Measurements from ENCODE around the gene ASIC5. TPM values are rescaled to one million over a fixed set of nuclear protein-coding genes. Genes with fewer than 3 reads are reported as not detected.

The ASIC5 gene
- total RNA-seq, 1 donor = not detected

DNA sequence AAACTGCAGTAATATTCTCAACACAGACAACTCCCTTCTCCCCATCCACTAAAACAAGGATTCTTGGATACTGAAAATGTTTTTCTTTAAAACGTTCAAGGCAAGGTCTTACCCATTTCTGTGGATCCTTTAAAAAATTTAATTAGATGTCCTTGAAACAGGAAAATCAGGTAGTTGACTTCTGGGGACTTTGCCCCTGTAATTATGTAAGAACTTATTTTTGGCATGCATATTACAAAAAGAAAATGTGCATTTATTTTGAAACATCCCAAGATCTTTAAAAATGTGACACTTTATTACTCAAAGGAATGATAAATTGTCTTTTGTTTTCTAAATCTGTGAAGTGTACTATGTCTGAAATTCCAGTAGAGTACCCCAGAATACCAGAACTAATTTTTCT, 81.4 kb downstream of the ASIC5 start:
- no peak overlapping the region for H3K4me3 ChIP-seq (ENCODE audit: insufficient read depth, low read length)
- DNase-seq (ENCODE audit: insufficient read length, low spot score, missing footprints) = no peak
- TF ChIP-seq, protein P1, sequence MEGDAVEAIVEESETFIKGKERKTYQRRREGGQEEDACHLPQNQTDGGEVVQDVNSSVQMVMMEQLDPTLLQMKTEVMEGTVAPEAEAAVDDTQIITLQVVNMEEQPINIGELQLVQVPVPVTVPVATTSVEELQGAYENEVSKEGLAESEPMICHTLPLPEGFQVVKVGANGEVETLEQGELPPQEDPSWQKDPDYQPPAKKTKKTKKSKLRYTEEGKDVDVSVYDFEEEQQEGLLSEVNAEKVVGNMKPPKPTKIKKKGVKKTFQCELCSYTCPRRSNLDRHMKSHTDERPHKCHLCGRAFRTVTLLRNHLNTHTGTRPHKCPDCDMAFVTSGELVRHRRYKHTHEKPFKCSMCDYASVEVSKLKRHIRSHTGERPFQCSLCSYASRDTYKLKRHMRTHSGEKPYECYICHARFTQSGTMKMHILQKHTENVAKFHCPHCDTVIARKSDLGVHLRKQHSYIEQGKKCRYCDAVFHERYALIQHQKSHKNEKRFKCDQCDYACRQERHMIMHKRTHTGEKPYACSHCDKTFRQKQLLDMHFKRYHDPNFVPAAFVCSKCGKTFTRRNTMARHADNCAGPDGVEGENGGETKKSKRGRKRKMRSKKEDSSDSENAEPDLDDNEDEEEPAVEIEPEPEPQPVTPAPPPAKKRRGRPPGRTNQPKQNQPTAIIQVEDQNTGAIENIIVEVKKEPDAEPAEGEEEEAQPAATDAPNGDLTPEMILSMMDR (IDR thresholded peaks at IDR 0.05; ENCODE audit: extremely low read depth, low read depth, low read length) = no peak
- no peak overlapping the region for H3K27ac ChIP-seq (ENCODE audit: low read depth, low read length)
- no peak overlapping the region for H2AFZ ChIP-seq (ENCODE audit: low read length)
- H3K4me2 ChIP-seq (ENCODE audit: insufficient read depth, low read length) = no peak overlapping the region
- no peaks in the 10 kb centered on the region for H3K36me3 ChIP-seq (ENCODE audit: insufficient read depth, low read length)
- H4K20me1 ChIP-seq (ENCODE audit: insufficient read depth, low read length) = no peaks in the 10 kb centered on the region
- H3K27me3 ChIP-seq (ENCODE audit: insufficient read depth, low read length) = no peaks in the 10 kb centered on the region
- H3K4me1 ChIP-seq (ENCODE audit: insufficient read depth, low read length) = no peaks in the 10 kb centered on the region
- no peaks in the 10 kb centered on the region for H3K9me3 ChIP-seq (ENCODE audit: low read depth, low read length)
- no peaks in the 10 kb centered on the region for H3K79me2 ChIP-seq (ENCODE audit: insufficient read depth, low read length)

DNA sequence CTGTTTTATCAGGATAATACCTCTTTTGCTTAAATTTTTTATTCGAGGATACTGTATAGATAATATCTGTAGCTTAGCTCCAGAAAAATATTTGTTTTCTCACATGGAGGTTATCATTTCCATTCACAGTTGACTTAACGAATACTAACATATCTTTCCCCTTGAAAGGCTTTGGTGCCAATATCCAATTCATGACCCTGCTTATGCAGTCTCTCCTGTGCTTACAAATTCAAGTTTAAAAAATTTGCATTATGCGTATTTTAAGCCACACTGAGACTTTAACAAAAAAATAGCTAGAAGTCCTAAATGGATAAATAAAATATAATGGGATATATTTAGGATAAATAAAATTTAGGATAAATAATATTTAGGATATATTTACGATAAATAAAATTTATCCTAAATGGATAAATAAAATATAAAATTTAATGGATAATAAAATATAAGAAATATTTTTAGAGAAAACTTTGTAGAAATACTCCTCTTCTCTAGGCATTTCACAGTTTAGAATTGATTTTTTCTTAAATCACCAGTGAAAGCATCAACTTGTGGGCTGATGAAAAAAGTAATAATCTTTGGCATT, 84.7 kb downstream of the ASIC5 start:
- no peak overlapping the region for H2AFZ ChIP-seq (ENCODE audit: low read length)
- TF ChIP-seq, protein P1 (IDR thresholded peaks at IDR 0.05; ENCODE audit: extremely low read depth, low read depth, low read length) = no peak
- no peaks in the 10 kb centered on the region for H3K36me3 ChIP-seq (ENCODE audit: insufficient read depth, low read length)
- H3K4me3 ChIP-seq (ENCODE audit: insufficient read depth, low read length) = no peak overlapping the region
- DNase-seq (ENCODE audit: insufficient read length, low spot score, missing footprints) = no peak
- H3K79me2 ChIP-seq (ENCODE audit: insufficient read depth, low read length) = no peaks in the 10 kb centered on the region
- H3K9me3 ChIP-seq (ENCODE audit: low read depth, low read length) = no peaks in the 10 kb centered on the region
- H3K27me3 ChIP-seq (ENCODE audit: insufficient read depth, low read length) = no peaks in the 10 kb centered on the region
- no peaks in the 10 kb centered on the region for H4K20me1 ChIP-seq (ENCODE audit: insufficient read depth, low read length)
- no peaks in the 10 kb centered on the region for H3K4me1 ChIP-seq (ENCODE audit: insufficient read depth, low read length)
- no peak overlapping the region for H3K4me2 ChIP-seq (ENCODE audit: insufficient read depth, low read length)
- no peak overlapping the region for H3K27ac ChIP-seq (ENCODE audit: low read depth, low read length)

DNA sequence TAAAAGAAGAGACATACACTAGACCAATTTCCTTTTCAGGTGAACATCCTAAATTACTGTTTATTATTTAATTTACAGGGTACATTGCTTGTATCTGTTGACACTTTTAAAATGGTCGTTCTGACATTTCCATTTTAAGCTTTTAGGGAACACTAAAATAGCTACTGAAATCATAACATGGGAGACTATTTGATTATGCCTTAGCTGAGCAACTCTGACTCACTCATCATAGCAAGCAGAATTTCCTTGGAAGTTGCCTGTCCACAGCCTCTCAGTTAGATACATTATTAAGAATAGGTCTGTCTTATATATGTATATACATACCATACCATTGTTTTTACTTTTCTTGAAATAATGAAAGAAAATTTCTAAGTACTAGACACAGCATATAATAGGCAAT, 85.3 kb downstream of the ASIC5 start:
- Histone ChIP-seq H3K9me3 (ENCODE audit: low read depth, low read length) (no peaks in the 10 kb centered on the region), H3K4me1 (ENCODE audit: insufficient read depth, low read length) (no peaks in the 10 kb centered on the region), H3K36me3 (ENCODE audit: insufficient read depth, low read length) (no peaks in the 10 kb centered on the region), H3K4me3 (ENCODE audit: insufficient read depth, low read length) (no peak overlapping the region), H3K27ac (ENCODE audit: low read depth, low read length) (no peak overlapping the region), H3K79me2 (ENCODE audit: insufficient read depth, low read length) (no peaks in the 10 kb centered on the region), H3K4me2 (ENCODE audit: insufficient read depth, low read length) (no peak overlapping the region), H4K20me1 (ENCODE audit: insufficient read depth, low read length) (no peaks in the 10 kb centered on the region), H2AFZ (ENCODE audit: low read length) (no peak overlapping the region), H3K27me3 (ENCODE audit: insufficient read depth, low read length) (no peaks in the 10 kb centered on the region)
- TF ChIP-seq, protein P1 (IDR thresholded peaks at IDR 0.05; ENCODE audit: extremely low read depth, low read depth, low read length) = no peak
- no peak for DNase-seq (ENCODE audit: insufficient read length, low spot score, missing footprints)

Other genes starting within 250 kb of the ASIC5 start
- 0.29 TPM in 1 of 2 replicates, not detected in the other for gene GUCY1A1, start 199.4 kb downstream of the ASIC5 start, total RNA-seq
- 1.1 and 2.9 TPM in 2 replicates for gene GUCY1B1, start 107.3 kb downstream of the ASIC5 start, total RNA-seq
- 0.88 and 1.4 TPM in 2 replicates for gene TDO2, start 37.4 kb upstream of the ASIC5 start, total RNA-seq
- 25.0 and 33.0 TPM in 2 replicates for gene CTSO, start 87.6 kb upstream of the ASIC5 start, total RNA-seq

Data from osteoblast (primary cell).